Measurements from ENCODE around the gene KCNQ1. TPM values are rescaled to one million over a fixed set of nuclear protein-coding genes. Genes with fewer than 3 reads are reported as not detected.

KCNQ1 gene
- total RNA-seq, 3 donors from 2014 or later: 3.6 to 6.2 (median 5.1) TPM

- H3K4me3 ChIP-seq: no peak overlapping the region
- H3K9me3 ChIP-seq: no peaks in the 10 kb centered on the region
- no peaks in the 10 kb centered on the region for H3K36me3 ChIP-seq
- H3K27me3 ChIP-seq: no peaks in the 10 kb centered on the region
- H3K4me1 ChIP-seq: no peaks in the 10 kb centered on the region
- intact Hi-C loops (cut with DNase I; ENCODE audit: low total_unique reads): loop anchor here (5.0 to 10.0 kb wide), 2 partner anchors 73 to 150 kb away; partner anchors contain the start of gene KCNQ1OT1
- H3K27ac ChIP-seq: no peak overlapping the region
- DNase-seq (ENCODE audit: low spot score in 2 of 2): no peak
- TF ChIP-seq CTCF (IDR thresholded peaks at IDR 0.05) (no peak), POLR2AphosphoS5 (IDR thresholded peaks at IDR 0.05) (no peak), POLR2A (IDR thresholded peaks at IDR 0.05) (no peak)
Measured at GRCh38 chr11:2847561-2847960, 402.8 kb downstream of the KCNQ1 start.

GRCh38 chr11:2848497-2848896, 403.7 kb downstream of the KCNQ1 start:
- H3K9me3 ChIP-seq: no peaks in the 10 kb centered on the region
- DNase-seq (ENCODE audit: low spot score in 2 of 2): no peak

GRCh38 chr11:2849994-2850770, 405.4 kb downstream of the KCNQ1 start:
- no peaks in the 10 kb centered on the region for H3K36me3 ChIP-seq
- no peak overlapping the region for H3K4me3 ChIP-seq
- no peaks in the 10 kb centered on the region for H3K4me1 ChIP-seq
- H3K9me3 ChIP-seq: no peaks in the 10 kb centered on the region
- no peak overlapping the region for H3K27ac ChIP-seq
- TF ChIP-seq POLR2AphosphoS5 (IDR thresholded peaks at IDR 0.05) (no peak), POLR2A (IDR thresholded peaks at IDR 0.05) (no peak), CTCF (IDR thresholded peaks at IDR 0.05) (no peak)
- intact Hi-C loops (cut with DNase I; ENCODE audit: low total_unique reads): loop anchor here (5.0 to 10.0 kb wide), 2 partner anchors 75 to 153 kb away; partner anchors contain the start of gene KCNQ1OT1
- H3K27me3 ChIP-seq: no peaks in the 10 kb centered on the region
- DNase-seq (ENCODE audit: low spot score in 2 of 2): no peak

More at GRCh38 chr11:2848497-2848896, 403.7 kb downstream of the KCNQ1 start:
- TF ChIP-seq POLR2AphosphoS5 (IDR thresholded peaks at IDR 0.05) (no peak), CTCF (IDR thresholded peaks at IDR 0.05) (no peak), POLR2A (IDR thresholded peaks at IDR 0.05) (no peak)
- Histone ChIP-seq H3K4me3 (no peak overlapping the region), H3K27me3 (no peaks in the 10 kb centered on the region), H3K36me3 (no peaks in the 10 kb centered on the region), H3K4me1 (no peaks in the 10 kb centered on the region), H3K27ac (no peak overlapping the region)
- intact Hi-C loops (cut with DNase I; ENCODE audit: low total_unique reads): loop anchor here (5.0 to 10.0 kb wide), 2 partner anchors 74 to 151 kb away; partner anchors contain the start of gene KCNQ1OT1

GRCh38 chr11:2853401-2853800, 408.6 kb downstream of the KCNQ1 start:
- no peaks in the 10 kb centered on the region for H3K36me3 ChIP-seq
- H3K9me3 ChIP-seq: no peaks in the 10 kb centered on the region
- no peak overlapping the region for H3K27ac ChIP-seq
- no peak overlapping the region for H3K4me3 ChIP-seq
- intact Hi-C loops (cut with DNase I; ENCODE audit: low total_unique reads): no loop called here
- no peaks in the 10 kb centered on the region for H3K27me3 ChIP-seq
- TF ChIP-seq POLR2A (IDR thresholded peaks at IDR 0.05): no peak
- TF ChIP-seq POLR2AphosphoS5 (IDR thresholded peaks at IDR 0.05): no peak
- TF ChIP-seq CTCF (IDR thresholded peaks at IDR 0.05): no peak
- no peak for DNase-seq (ENCODE audit: low spot score in 2 of 2)
- H3K4me1 ChIP-seq: no peaks in the 10 kb centered on the region

- no peaks in the 10 kb centered on the region for H3K9me3 ChIP-seq
- H3K4me3 ChIP-seq: no peak overlapping the region
- H3K4me1 ChIP-seq: no peaks in the 10 kb centered on the region
- no peak for DNase-seq (ENCODE audit: low spot score in 2 of 2)
- TF ChIP-seq CTCF (IDR thresholded peaks at IDR 0.05): no peak
- no peak for TF ChIP-seq POLR2A (IDR thresholded peaks at IDR 0.05)
- TF ChIP-seq POLR2AphosphoS5 (IDR thresholded peaks at IDR 0.05): no peak
- H3K36me3 ChIP-seq: no peaks in the 10 kb centered on the region
- no peaks in the 10 kb centered on the region for H3K27me3 ChIP-seq
- H3K27ac ChIP-seq: no peak overlapping the region
- intact Hi-C loops (cut with DNase I; ENCODE audit: low total_unique reads): no loop called here
Measured at GRCh38 chr11:2853997-2854560, 409.3 kb downstream of the KCNQ1 start.
